ENCODE data around the gene KRTAP9-3. TPM values are rescaled to one million over a fixed set of nuclear protein-coding genes. Genes with fewer than 3 reads are reported as not detected.
"Not testable (repeated sequence)": the region's sequence is repeated elsewhere in the genome, so short reads cannot be mapped to it uniquely, and the experiment has no call there.

KRTAP9-3 gene
- total RNA-seq, 1 donor from 2014 or later: not detected

DNA sequence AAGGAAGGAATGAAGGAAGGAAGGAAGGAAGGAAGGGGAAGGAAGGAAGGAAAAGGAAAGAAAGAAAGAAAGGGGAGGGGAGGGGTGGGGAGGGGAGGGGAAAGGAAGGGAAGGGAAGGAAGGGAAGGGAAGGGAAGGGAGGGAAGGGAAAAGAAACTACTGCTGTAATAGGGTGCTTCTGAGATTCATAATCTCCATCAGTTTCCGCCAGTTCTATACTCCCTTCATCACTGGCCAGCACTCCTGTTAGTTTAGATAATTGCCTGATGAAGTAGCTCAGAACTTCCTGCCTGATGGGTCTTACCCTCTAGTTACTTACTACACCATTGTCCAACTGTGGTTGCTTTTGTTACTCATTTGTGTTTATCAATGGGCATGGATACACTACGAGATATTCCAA, 31.0 kb downstream of the KRTAP9-3 start:
- Mint-ChIP-seq H3K4me1 (ENCODE audit: low read depth) (no peaks in the 10 kb centered on the region), H3K36me3 (ENCODE audit: low read depth) (peaks cover 2% of the 10 kb centered on the region), H3K27ac (ENCODE audit: unreplicated experiment) (no peak overlapping the region), H3K9me3 (ENCODE audit: low read depth) (peaks cover 2% of the 10 kb centered on the region), H3K27me3 (ENCODE audit: low read depth) (peaks cover 16% of the 10 kb centered on the region), H3K4me3 (ENCODE audit: unreplicated experiment) (no peak overlapping the region)
- TF ChIP-seq, protein P1, sequence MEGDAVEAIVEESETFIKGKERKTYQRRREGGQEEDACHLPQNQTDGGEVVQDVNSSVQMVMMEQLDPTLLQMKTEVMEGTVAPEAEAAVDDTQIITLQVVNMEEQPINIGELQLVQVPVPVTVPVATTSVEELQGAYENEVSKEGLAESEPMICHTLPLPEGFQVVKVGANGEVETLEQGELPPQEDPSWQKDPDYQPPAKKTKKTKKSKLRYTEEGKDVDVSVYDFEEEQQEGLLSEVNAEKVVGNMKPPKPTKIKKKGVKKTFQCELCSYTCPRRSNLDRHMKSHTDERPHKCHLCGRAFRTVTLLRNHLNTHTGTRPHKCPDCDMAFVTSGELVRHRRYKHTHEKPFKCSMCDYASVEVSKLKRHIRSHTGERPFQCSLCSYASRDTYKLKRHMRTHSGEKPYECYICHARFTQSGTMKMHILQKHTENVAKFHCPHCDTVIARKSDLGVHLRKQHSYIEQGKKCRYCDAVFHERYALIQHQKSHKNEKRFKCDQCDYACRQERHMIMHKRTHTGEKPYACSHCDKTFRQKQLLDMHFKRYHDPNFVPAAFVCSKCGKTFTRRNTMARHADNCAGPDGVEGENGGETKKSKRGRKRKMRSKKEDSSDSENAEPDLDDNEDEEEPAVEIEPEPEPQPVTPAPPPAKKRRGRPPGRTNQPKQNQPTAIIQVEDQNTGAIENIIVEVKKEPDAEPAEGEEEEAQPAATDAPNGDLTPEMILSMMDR (IDR thresholded peaks at IDR 0.05): no peak
- no peak for DNase-seq (ENCODE audit: low spot score)

DNA sequence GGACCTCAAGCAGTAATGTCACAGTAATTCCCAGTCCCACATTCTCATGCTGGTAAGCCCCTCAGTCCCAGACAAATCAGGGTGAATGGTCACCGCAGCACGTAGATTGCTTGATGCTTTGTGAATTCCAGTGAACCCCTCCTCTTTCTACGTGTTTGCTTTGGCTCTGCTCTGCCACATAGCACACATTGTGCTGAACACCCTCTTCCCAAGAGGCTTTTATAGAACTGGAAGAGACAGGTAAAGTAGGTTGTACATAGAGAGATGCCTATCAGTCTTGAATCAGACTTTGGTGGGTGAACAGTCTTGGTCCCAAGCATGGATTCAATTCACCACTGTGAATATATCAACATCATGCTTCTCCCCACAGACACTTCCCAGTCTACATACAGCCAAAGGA, 32.4 kb downstream of the KRTAP9-3 start:
- H3K36me3 Mint-ChIP-seq (ENCODE audit: low read depth): peaks cover 2% of the 10 kb centered on the region
- no peak overlapping the region for H3K4me3 Mint-ChIP-seq (ENCODE audit: unreplicated experiment)
- H3K4me1 Mint-ChIP-seq (ENCODE audit: low read depth): no peaks in the 10 kb centered on the region
- peaks cover 16% of the 10 kb centered on the region for H3K27me3 Mint-ChIP-seq (ENCODE audit: low read depth)
- TF ChIP-seq, protein P1 (IDR thresholded peaks at IDR 0.05): no peak
- H3K9me3 Mint-ChIP-seq (ENCODE audit: low read depth): peaks cover 2% of the 10 kb centered on the region
- H3K27ac Mint-ChIP-seq (ENCODE audit: unreplicated experiment): no peak overlapping the region
- no peak for DNase-seq (ENCODE audit: low spot score)

DNA sequence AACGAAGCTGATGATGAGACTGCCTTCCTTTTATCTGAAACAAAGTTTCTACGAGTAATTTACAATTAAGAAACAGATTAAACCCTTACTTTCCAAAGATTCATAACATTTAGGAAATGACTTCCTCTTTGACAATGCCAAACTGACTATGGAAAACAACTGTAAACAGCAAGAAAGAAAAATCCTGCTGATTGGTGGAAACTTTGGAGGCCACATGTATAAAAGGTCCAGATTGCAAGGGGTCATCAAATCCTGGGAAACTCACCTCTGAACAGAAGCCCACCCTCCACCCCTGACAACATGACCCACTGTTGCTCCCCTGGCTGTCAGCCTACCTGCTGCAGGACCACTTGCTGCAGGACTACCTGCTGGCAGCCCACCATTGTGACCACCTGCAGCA, 32.8 kb downstream of the KRTAP9-3 start, which contains the start of gene KRTAP9-6:
KRTAP9-6 (plus strand) TSS at position 301 of the 400 bp plus-strand sequence; CDS start at position 301, 0 bp downstream.
- Mint-ChIP-seq H3K4me1 (ENCODE audit: low read depth) (no peaks in the 10 kb centered on the region), H3K4me3 (ENCODE audit: unreplicated experiment) (no peak within 1 kb of the TSS)

DNA sequence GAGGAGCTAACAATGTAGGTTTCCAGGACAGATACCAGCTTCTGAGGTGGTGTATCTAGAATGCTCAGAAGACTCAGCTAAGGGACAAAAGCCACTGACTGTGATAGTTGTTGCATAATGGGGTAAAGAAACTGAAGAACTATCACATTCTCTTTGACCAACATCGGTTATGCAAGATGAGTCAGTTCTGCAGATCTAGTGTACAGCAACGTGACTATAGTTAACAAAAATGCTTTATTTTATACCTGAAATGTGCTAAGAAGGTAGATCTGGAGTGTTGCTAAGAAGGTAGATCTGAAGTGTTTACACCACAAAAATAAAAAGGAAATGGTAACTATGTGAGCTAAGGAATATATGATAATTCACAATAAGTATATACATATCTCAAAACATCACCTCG, 35.5 kb downstream of the KRTAP9-3 start:
- Mint-ChIP-seq H3K4me3 (ENCODE audit: unreplicated experiment) (no peak overlapping the region), H3K4me1 (ENCODE audit: low read depth) (no peaks in the 10 kb centered on the region), H3K9me3 (ENCODE audit: low read depth) (no peaks in the 10 kb centered on the region), H3K36me3 (ENCODE audit: low read depth) (peaks cover 2% of the 10 kb centered on the region), H3K27me3 (ENCODE audit: low read depth) (peaks cover 8% of the 10 kb centered on the region), H3K27ac (ENCODE audit: unreplicated experiment) (no peak overlapping the region)
- DNase-seq (ENCODE audit: low spot score): no peak
- TF ChIP-seq, protein P1 (IDR thresholded peaks at IDR 0.05): no peak

More for the DNA sequence above, 32.8 kb downstream of the KRTAP9-3 start, which contains the start of gene KRTAP9-6:
- peaks cover 2% of the 10 kb centered on the region for H3K36me3 Mint-ChIP-seq (ENCODE audit: low read depth)
- no peak within 1 kb of the TSS for H3K27ac Mint-ChIP-seq (ENCODE audit: unreplicated experiment)
- peaks cover 16% of the 10 kb centered on the region for H3K27me3 Mint-ChIP-seq (ENCODE audit: low read depth)
- TF ChIP-seq, protein P1 (IDR thresholded peaks at IDR 0.05): no peak
- peaks cover 2% of the 10 kb centered on the region for H3K9me3 Mint-ChIP-seq (ENCODE audit: low read depth)
- no peak for DNase-seq (ENCODE audit: low spot score)

DNA sequence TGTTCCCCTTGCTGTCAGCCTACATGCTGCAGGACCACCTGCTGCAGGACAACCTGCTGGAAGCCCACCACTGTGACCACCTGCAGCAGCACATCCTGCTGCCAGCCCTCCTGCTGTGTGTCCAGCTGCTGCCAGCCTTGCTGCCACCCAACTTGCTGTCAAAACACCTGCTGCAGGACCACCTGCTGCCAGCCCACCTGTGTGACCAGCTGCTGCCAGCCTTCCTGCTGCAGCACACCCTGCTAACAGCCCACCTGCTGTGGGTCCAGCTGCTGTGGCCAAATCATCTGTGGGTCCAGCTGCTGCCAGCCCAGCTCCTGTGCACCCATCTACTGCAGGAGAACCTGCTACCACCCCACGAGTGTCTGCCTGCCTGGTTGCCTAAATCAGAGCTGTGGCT, 39.1 kb downstream of the KRTAP9-3 start:
- not testable (repeated sequence) for H3K27ac Mint-ChIP-seq (ENCODE audit: unreplicated experiment); H3K4me1 Mint-ChIP-seq (ENCODE audit: low read depth); H3K36me3 Mint-ChIP-seq (ENCODE audit: low read depth); H3K9me3 Mint-ChIP-seq (ENCODE audit: low read depth); H3K27me3 Mint-ChIP-seq (ENCODE audit: low read depth); DNase-seq (ENCODE audit: low spot score); H3K4me3 Mint-ChIP-seq (ENCODE audit: unreplicated experiment)

DNA sequence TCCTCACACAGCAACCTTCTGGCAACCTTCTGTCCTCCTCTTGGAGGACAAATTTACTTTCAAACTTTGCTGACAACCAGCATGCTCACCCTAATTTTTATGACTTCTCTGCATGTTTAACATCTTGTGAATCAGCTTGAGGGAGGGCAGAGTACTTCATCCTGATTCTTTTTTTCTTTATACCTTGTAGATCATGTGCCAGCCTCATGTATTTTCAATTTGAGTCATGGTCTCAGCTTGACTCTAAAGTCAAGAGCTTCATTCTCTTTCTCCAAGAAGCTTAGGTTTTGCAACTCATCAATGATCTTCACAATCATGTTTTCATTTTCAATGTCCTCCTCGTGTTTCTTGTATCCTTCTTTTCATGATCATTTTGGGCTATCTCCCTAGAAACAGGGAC, 39.6 kb downstream of the KRTAP9-3 start:
- no peak overlapping the region for H3K4me3 Mint-ChIP-seq (ENCODE audit: unreplicated experiment)
- H3K36me3 Mint-ChIP-seq (ENCODE audit: low read depth): no peaks in the 10 kb centered on the region
- no peaks in the 10 kb centered on the region for H3K4me1 Mint-ChIP-seq (ENCODE audit: low read depth)
- no peak overlapping the region for H3K27ac Mint-ChIP-seq (ENCODE audit: unreplicated experiment)
- TF ChIP-seq, protein P1 (IDR thresholded peaks at IDR 0.05): no peak
- peaks cover 9% of the 10 kb centered on the region for H3K27me3 Mint-ChIP-seq (ENCODE audit: low read depth)
- H3K9me3 Mint-ChIP-seq (ENCODE audit: low read depth): no peaks in the 10 kb centered on the region
- DNase-seq (ENCODE audit: low spot score): no peak

DNA sequence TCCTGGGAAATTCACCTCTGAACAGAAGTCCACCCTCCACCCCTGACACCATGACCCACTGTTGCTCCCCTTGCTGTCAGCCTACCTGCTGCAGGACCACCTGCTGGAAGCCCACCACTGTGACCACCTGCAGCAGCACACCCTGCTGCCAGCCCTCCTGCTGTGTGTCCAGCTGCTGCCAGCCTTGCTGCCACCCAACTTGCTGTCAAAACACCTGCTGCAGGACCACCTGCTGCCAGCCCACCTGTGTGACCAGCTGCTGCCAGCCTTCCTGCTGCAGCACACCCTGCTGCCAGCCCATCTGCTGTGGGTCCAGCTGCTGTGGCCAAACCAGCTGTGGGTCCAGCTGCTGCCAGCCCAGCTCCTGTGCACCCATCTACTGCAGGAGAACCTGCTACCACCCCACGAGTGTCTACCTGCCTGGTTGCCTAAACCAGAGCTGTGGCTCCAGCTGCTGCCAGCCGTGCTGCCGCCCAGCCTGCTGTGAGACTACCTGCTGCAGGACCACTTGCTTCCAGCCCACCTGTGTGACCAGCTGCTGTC, 43.5 kb downstream of the KRTAP9-3 start, which contains the start of gene KRTAP9-7:
KRTAP9-7 (plus strand) TSS at position 51 of the 543 bp plus-strand sequence; CDS start at position 51, 0 bp downstream.
- not testable (repeated sequence) for H3K27ac Mint-ChIP-seq (ENCODE audit: unreplicated experiment); H3K4me1 Mint-ChIP-seq (ENCODE audit: low read depth)

More for the DNA sequence above, 43.5 kb downstream of the KRTAP9-3 start, which contains the start of gene KRTAP9-7:
- DNase-seq (ENCODE audit: low spot score); H3K36me3 Mint-ChIP-seq (ENCODE audit: low read depth); H3K27me3 Mint-ChIP-seq (ENCODE audit: low read depth); H3K9me3 Mint-ChIP-seq (ENCODE audit: low read depth); H3K4me3 Mint-ChIP-seq (ENCODE audit: unreplicated experiment): not testable (repeated sequence)

Measured in chondrocyte (in vitro differentiated cells).